Activated CD4-positive, alpha-beta T cell treated with anti-CD3 and anti-CD28 coated beads for 36 hours (primary cell): ENCODE data around the gene MCCC1. TPM values are rescaled to one million over a fixed set of nuclear protein-coding genes. Genes with fewer than 3 reads are reported as not detected.

Experiments used
- ATAC-seq: fragments of 200-7000 bp; cut with Tn5 transposase; one replicate; pipeline ENCODE4 v1.10.0; 2021; ENCODE audit warnings: mild to moderate bottlenecking, moderate library complexity
- CTCF ChIA-PET: fragments of 350-600 bp; sonication (Branson Sonifier 250); formaldehyde crosslinking; loops from one replicate; lab custom pipeline; 2021; ENCODE audit warnings: antibody characterized with exemption; lab: Charles Lee
- POLR2A ChIA-PET: fragments of 350-600 bp; sonication (Branson Sonifier 250); formaldehyde crosslinking; loops from one replicate; lab custom pipeline; 2021; ENCODE audit warnings: antibody characterized with exemption, inconsistent platforms; lab: Charles Lee
- DNase-seq: peaks from one replicate; pipeline ENCODE4 v3.0.0-alpha.2; 2020
- H3K27ac Mint-ChIP-seq: one replicate; pipeline ENCODE4 v1.8.0; 2021; ENCODE audit warnings: mixed read lengths
- H3K27me3 Mint-ChIP-seq: one replicate; pipeline ENCODE4 v1.8.0; 2021; ENCODE audit warnings: mixed read lengths
- H3K36me3 Mint-ChIP-seq: one replicate; pipeline ENCODE4 v1.8.0; 2021; ENCODE audit warnings: low read depth, mixed read lengths
- H3K4me1 Mint-ChIP-seq: one replicate; pipeline ENCODE4 v1.8.0; 2021; ENCODE audit warnings: mixed read lengths
- H3K4me3 Mint-ChIP-seq: one replicate; pipeline ENCODE4 v1.8.0; 2021; ENCODE audit warnings: mild to moderate bottlenecking, moderate library complexity, mixed read lengths
- H3K9me3 Mint-ChIP-seq: one replicate; pipeline ENCODE4 v1.8.0; 2021; ENCODE audit warnings: low read depth, mixed read lengths
- intact Hi-C, 2 experiments: fragments of 100-400 bp; cut with DNase I in 1 of 2; cut with micrococcal nuclease in 1 of 2; formaldehyde crosslinking; loops; one replicate each; pipeline versions ENCODE4 v1.14.2 to v1.15.1; 2022 to 2024; cut with DNase I, micrococcal nuclease
- total RNA-seq, 2 experiments: library from RNA; stranded (reverse); gene quantifications; one replicate each; pipeline ENCODE4 v1.2.3, GENCODE V29; 2021

MCCC1 gene
- 10 to 100 TPM; 22.0 to 31.1 TPM for total RNA-seq

GRCh38 chr3:183099026-183099837 is at the start of gene MCCC1:
Gene MCCC1 (minus strand): TSS chr3:183099496. CDS start chr3:183099440, 56 bp downstream.
- Mint-ChIP-seq H3K9me3 (no peaks in the 10 kb centered on the region), H3K36me3 (peaks cover 17% of the 10 kb centered on the region), H3K4me3 (peak within 1 kb of the TSS; percentile 91), H3K4me1 (peaks cover 33% of the 10 kb centered on the region), H3K27ac (peak within 1 kb of the TSS; percentile 99), H3K27me3 (no peaks in the 10 kb centered on the region)
- peak; percentile 99 for ATAC-seq
- DNase-seq, result peak; percentile 99
- intact Hi-C loops, result loop anchor here (1.0 to 5.0 kb wide), 8 partner anchors 63 to 598 kb away; partner anchors contain the start of genes ATP11B (in 1 of the 2), DCUN1D1 (in 1 of the 2), LAMP3 (in 1 of the 2) and MCF2L2 (in 1 of the 2)
- ChIA-PET CTCF (interaction anchor here (0.6 to 4.0 kb wide), 8 partner anchors 13 to 389 kb away, joined by 3 to 38 read pairs (median 4); no protein-coding TSS in a partner anchor), POLR2A (interaction anchor here (1.0 to 1.2 kb wide), 3 partner anchors 17 to 306 kb away, joined by 3 to 4 read pairs (median 3); no protein-coding TSS in a partner anchor)

- no peak for DNase-seq
- no peaks in the 10 kb centered on the region for H3K4me1 Mint-ChIP-seq
- H3K36me3 Mint-ChIP-seq, result no peaks in the 10 kb centered on the region
- no peak overlapping the region for H3K4me3 Mint-ChIP-seq
- ChIA-PET POLR2A (no interaction called here), CTCF (interaction anchor here (1.2 kb wide), 1 partner anchor 36 kb away, joined by 3 read pairs; no protein-coding TSS in a partner anchor)
- no peaks in the 10 kb centered on the region for H3K9me3 Mint-ChIP-seq
- H3K27me3 Mint-ChIP-seq, result no peaks in the 10 kb centered on the region
- intact Hi-C loops, result loop anchor here in 1 of 2 experiments (10.0 kb wide), 1 partner anchor 673 kb away; no protein-coding TSS in a partner anchor
- no peak for ATAC-seq
- no peak overlapping the region for H3K27ac Mint-ChIP-seq
Measured at GRCh38 chr3:183148056-183148455, 48.8 kb upstream of the MCCC1 start.

GRCh38 chr3:183144363-183144762 is 45.1 kb upstream of the MCCC1 start:
- no peaks in the 10 kb centered on the region for H3K36me3 Mint-ChIP-seq
- H3K27ac Mint-ChIP-seq, result no peak overlapping the region
- DNase-seq (no peak), ATAC-seq (no peak)
- intact Hi-C loops, result loop anchor here in 1 of 2 experiments (5.0 to 10.0 kb wide), 2 partner anchors 33 to 670 kb away; no protein-coding TSS in a partner anchor
- H3K4me3 Mint-ChIP-seq, result no peak overlapping the region
- H3K4me1 Mint-ChIP-seq, result no peaks in the 10 kb centered on the region
- CTCF ChIA-PET, result interaction anchor here (1.4 to 1.5 kb wide), 2 partner anchors 22 to 242 kb away, joined by 4 read pairs; no protein-coding TSS in a partner anchor
- POLR2A ChIA-PET, result no interaction called here
- no peaks in the 10 kb centered on the region for H3K27me3 Mint-ChIP-seq
- no peaks in the 10 kb centered on the region for H3K9me3 Mint-ChIP-seq

GRCh38 chr3:183142199-183142598 is 42.9 kb upstream of the MCCC1 start:
- POLR2A ChIA-PET, result no interaction called here
- Mint-ChIP-seq H3K4me3 (no peak overlapping the region), H3K9me3 (no peaks in the 10 kb centered on the region), H3K27ac (no peak overlapping the region), H3K36me3 (no peaks in the 10 kb centered on the region), H3K27me3 (no peaks in the 10 kb centered on the region), H3K4me1 (no peaks in the 10 kb centered on the region)
- intact Hi-C loops, result loop anchor here in 1 of 2 experiments (5.0 to 10.0 kb wide), 2 partner anchors 35 to 667 kb away; no protein-coding TSS in a partner anchor
- DNase-seq (no peak), ATAC-seq (no peak)
- CTCF ChIA-PET, result interaction anchor here (0.8 to 2.7 kb wide), 2 partner anchors 20 to 64 kb away, joined by 3 to 12 read pairs; no protein-coding TSS in a partner anchor

DNA sequence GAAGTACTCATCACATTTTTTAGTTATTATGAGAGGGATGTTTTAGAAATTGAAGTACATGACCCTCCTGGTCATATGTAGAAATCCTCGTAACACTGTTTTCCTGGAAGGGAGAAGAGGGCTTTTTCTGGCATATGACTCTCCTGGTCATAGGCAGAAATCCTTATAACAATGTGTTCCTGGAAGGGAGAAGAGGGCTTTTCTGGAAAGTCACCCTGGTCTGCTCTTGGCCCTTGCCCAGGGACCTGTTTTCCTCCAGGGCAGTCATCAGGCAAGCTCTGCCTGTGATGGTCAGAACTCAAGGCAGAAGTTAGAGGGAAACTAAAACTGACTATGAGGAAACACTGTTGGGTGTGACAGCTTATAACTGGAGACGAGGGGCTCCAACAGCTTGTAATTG is 35.5 kb upstream of the MCCC1 start:
- POLR2A ChIA-PET, result no interaction called here
- H3K4me3 Mint-ChIP-seq, result no peak overlapping the region
- ATAC-seq (no peak), DNase-seq (no peak)
- H3K27ac Mint-ChIP-seq, result no peak overlapping the region
- H3K4me1 Mint-ChIP-seq, result no peaks in the 10 kb centered on the region
- CTCF ChIA-PET, result interaction anchor here (0.8 to 1.1 kb wide), 3 partner anchors 11 to 189 kb away, joined by 3 to 4 read pairs (median 3); no protein-coding TSS in a partner anchor
- no peaks in the 10 kb centered on the region for H3K27me3 Mint-ChIP-seq
- peaks cover 27% of the 10 kb centered on the region for H3K36me3 Mint-ChIP-seq
- H3K9me3 Mint-ChIP-seq, result peaks cover 2% of the 10 kb centered on the region
- intact Hi-C loops, result no loop called here

GRCh38 chr3:183132409-183132808 is 33.1 kb upstream of the MCCC1 start:
- Mint-ChIP-seq H3K4me3 (no peak overlapping the region), H3K4me1 (no peaks in the 10 kb centered on the region), H3K36me3 (peaks cover 39% of the 10 kb centered on the region), H3K9me3 (peaks cover 13% of the 10 kb centered on the region), H3K27me3 (no peaks in the 10 kb centered on the region), H3K27ac (no peak overlapping the region)
- ATAC-seq (no peak), DNase-seq (no peak)
- intact Hi-C loops, result no loop called here
- ChIA-PET CTCF (interaction anchor here (1.5 kb wide), 1 partner anchor 52 kb away, joined by 4 read pairs; no protein-coding TSS in a partner anchor), POLR2A (no interaction called here)

DNA sequence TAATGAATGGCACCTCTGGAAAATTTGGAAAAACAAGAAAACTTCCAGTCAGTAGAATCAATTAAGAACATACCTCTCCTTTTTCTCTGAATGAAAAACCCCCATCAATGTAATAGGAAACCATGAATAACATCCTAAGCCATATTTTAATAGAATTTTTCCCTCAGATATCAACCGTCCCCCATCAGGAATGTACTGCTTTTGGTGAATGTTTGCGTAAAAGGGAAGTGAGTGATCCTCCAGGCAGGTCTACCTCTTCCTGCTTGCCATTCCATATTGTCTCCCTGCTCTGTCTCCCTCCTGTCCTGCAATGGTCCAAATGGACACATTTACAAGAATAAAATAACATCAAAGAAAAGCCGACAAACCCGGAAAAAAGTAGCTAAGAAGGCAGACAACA is 32.4 kb upstream of the MCCC1 start:
- H3K9me3 Mint-ChIP-seq, result peaks cover 13% of the 10 kb centered on the region
- no peaks in the 10 kb centered on the region for H3K27me3 Mint-ChIP-seq
- no peaks in the 10 kb centered on the region for H3K4me1 Mint-ChIP-seq
- H3K27ac Mint-ChIP-seq, result no peak overlapping the region
- ATAC-seq, result no peak
- peaks cover 39% of the 10 kb centered on the region for H3K36me3 Mint-ChIP-seq
- DNase-seq, result no peak
- H3K4me3 Mint-ChIP-seq, result no peak overlapping the region
- ChIA-PET CTCF (interaction anchor here (2.1 kb wide), 1 partner anchor 251 kb away, joined by 5 read pairs; no protein-coding TSS in a partner anchor), POLR2A (no interaction called here)
- intact Hi-C loops, result no loop called here

DNA sequence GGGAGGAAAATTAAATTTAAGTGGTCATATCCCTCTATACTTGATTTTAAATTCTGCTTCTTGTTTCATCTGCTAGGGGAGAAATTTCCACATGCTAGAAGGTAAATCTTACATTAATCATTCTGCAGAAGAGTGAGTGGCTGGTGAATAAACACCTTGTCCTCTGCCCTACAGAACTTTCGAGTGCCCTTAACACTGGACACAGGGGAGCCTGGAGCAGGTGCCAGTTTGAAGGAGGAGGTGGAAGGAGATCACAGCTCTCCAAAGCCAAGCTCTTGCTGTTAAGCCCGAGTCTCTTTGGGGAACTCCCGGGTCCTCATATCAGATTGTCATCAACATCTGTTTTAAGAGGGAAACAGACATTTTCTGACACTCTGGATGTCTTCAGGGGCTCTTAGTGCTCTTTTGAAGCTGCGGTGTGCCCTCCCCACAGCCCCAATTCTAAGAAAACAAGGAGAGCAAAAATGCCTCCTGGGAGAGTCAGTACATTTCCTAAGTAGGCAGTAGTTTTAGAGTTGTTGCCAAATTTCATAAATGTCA is 32.0 kb upstream of the MCCC1 start:
- H3K27me3 Mint-ChIP-seq, result no peaks in the 10 kb centered on the region
- POLR2A ChIA-PET, result no interaction called here

DNA sequence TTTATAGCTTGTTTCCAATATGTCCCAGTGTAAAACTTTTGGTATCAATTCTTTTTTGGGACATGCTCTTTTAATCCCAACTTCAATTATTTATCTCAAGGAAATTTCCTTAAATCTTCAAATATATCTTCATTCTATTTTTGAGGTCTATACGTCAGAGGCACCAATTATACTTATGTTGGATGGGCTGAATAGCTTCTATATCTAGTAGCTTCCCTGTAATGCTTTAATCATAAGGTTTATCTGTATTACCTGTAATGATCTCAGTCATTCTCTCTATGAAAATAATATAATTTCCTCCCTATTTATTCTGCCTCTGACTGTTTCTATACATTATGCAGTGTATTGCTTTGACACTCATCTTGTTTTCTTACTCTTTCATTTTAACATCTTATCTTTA is 29.9 kb upstream of the MCCC1 start:
- Mint-ChIP-seq H3K27me3 (no peaks in the 10 kb centered on the region), H3K4me3 (no peak overlapping the region), H3K27ac (no peak overlapping the region), H3K9me3 (peaks cover 13% of the 10 kb centered on the region), H3K36me3 (peaks cover 29% of the 10 kb centered on the region), H3K4me1 (no peaks in the 10 kb centered on the region)
- no peak for DNase-seq
- CTCF ChIA-PET, result interaction anchor here (0.7 to 1.0 kb wide), 3 partner anchors 51 to 253 kb away, joined by 3 to 4 read pairs (median 3); no protein-coding TSS in a partner anchor
- intact Hi-C loops, result no loop called here
- no peak for ATAC-seq
- POLR2A ChIA-PET, result no interaction called here

More for the DNA sequence above, 32.0 kb upstream of the MCCC1 start:
- Mint-ChIP-seq H3K36me3 (peaks cover 39% of the 10 kb centered on the region), H3K27ac (no peak overlapping the region), H3K4me3 (no peak overlapping the region), H3K4me1 (no peaks in the 10 kb centered on the region), H3K9me3 (peaks cover 13% of the 10 kb centered on the region)
- intact Hi-C loops, result no loop called here
- CTCF ChIA-PET, result interaction anchor here (2.1 kb wide), 1 partner anchor 251 kb away, joined by 5 read pairs; no protein-coding TSS in a partner anchor
- ATAC-seq, result no peak
- DNase-seq, result no peak

DNA sequence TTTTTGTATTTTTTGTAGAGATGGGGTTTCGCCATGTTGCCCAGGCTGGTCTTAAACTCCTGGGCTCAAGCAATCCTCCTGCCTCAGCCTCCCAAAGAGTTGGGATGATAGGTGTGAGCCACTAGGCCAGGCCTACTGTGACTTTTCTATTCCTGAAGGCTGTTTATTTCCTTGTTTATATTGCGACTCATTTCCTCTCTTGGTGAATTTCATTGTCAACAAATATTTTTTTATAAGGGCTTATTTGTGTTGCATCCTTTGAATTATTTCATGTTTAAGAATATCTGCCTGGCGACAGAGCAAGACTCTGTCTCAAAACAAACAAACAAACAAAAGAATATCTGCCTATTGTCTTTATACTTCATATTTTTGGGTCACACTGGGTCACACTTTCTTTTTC is 29.4 kb upstream of the MCCC1 start:
- POLR2A ChIA-PET, result no interaction called here
- intact Hi-C loops, result no loop called here

DNA sequence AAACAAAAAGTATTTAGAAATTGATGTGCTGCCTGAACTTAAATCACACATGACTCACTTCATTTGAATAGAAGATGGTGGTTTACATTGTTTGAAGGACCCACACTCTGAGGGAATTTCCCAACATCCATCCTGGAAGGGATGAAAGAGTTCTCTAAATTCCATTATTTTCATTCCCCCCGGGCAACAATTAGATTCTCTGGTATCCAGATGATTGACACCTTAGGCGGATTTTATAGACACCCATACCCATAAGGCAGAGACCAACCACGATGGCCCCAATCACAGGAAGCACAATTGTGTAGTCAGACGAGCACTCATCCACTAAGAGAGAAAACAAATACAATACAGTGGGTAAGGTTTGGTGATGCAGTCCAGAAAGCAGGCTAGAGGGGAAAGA is 24.6 kb upstream of the MCCC1 start:
- H3K27me3 Mint-ChIP-seq, result no peaks in the 10 kb centered on the region
- H3K9me3 Mint-ChIP-seq, result peaks cover 2% of the 10 kb centered on the region
- intact Hi-C loops, result loop anchor here (2.0 to 5.0 kb wide), 4 partner anchors 33 to 761 kb away; partner anchors contain the start of gene PARL (in 1 of the 2)
- H3K4me3 Mint-ChIP-seq, result no peak overlapping the region
- peak; percentile 25 for DNase-seq
- ATAC-seq, result peak; percentile 73
- H3K4me1 Mint-ChIP-seq, result peaks cover 10% of the 10 kb centered on the region
- CTCF ChIA-PET, result interaction anchor here (0.6 to 6.6 kb wide), 16 partner anchors 10 to 762 kb away, joined by 3 to 141 read pairs (median 4); partner anchors contain the start of gene LAMP3
- H3K36me3 Mint-ChIP-seq, result peaks cover 2% of the 10 kb centered on the region
- POLR2A ChIA-PET, result interaction anchor here (0.5 kb wide), 1 partner anchor 134 kb away, joined by 4 read pairs; no protein-coding TSS in a partner anchor
- H3K27ac Mint-ChIP-seq, result no peak overlapping the region

More for the DNA sequence above, 29.4 kb upstream of the MCCC1 start:
- CTCF ChIA-PET, result interaction anchor here (0.7 to 1.0 kb wide), 3 partner anchors 50 to 254 kb away, joined by 3 to 4 read pairs (median 3); no protein-coding TSS in a partner anchor
- Mint-ChIP-seq H3K9me3 (peaks cover 13% of the 10 kb centered on the region), H3K4me1 (peaks cover 4% of the 10 kb centered on the region), H3K4me3 (no peak overlapping the region), H3K27me3 (no peaks in the 10 kb centered on the region), H3K27ac (no peak overlapping the region), H3K36me3 (peaks cover 24% of the 10 kb centered on the region)
- no peak for ATAC-seq
- DNase-seq, result no peak
